PC-3 (cell line): ENCODE measurements around the gene UBQLN4. TPM values are rescaled to one million over a fixed set of nuclear protein-coding genes. Genes with fewer than 3 reads are reported as not detected.

Source experiments
- ATAC-seq: fragments of 200-7000 bp; cut with Tn5 transposase; 2 replicates; pipeline ENCODE4 v1.9.1; 2020; ENCODE audit warnings: mild to moderate bottlenecking, moderate library complexity
- BruUV-seq: library from RNA; stranded (reverse); fragments of 400-500 nt; replicated peaks from 2 replicates; lab custom pipeline; 2021; lab: Mats Ljungman, UMichigan
- CTCF ChIA-PET: fragments of 300-600 bp; sonication (Branson Sonifier 250); formaldehyde crosslinking; loops from one replicate; lab custom pipeline; 2022; ENCODE audit warnings: antibody characterized with exemption; lab: Charles Lee
- POLR2A ChIA-PET: fragments of 300-600 bp; sonication (Branson Sonifier 250); formaldehyde crosslinking; loops from one replicate; lab custom pipeline; 2022; ENCODE audit warnings: antibody characterized with exemption; ENCODE audit not compliant: unreplicated experiment; lab: Charles Lee
- DNase-seq: peaks from one replicate; pipeline ENCODE4 v3.0.0-alpha.2; 2015
- H2AFZ ChIP-seq: fragments of 300-600 bp; sonication (generic); 2 replicates; pipeline ENCODE4 v1.6.0; 2016; ENCODE audit warnings: antibody characterized with exemption, low read length
- H3F3A ChIP-seq: fragments of 300-600 bp; sonication (generic); one replicate; pipeline ENCODE4 v1.6.0; 2017; ENCODE audit warnings: antibody characterized with exemption, low read length, control low read depth, mild to moderate bottlenecking; ENCODE audit not compliant: unreplicated experiment
- H3K27ac ChIP-seq: fragments of 300-600 bp; sonication (generic); 2 replicates; pipeline ENCODE4 v1.5.1; 2016; ENCODE audit warnings: mild to moderate bottlenecking, low read length
- H3K27me3 ChIP-seq: fragments of 300-600 bp; sonication (generic); 2 replicates; pipeline ENCODE4 v1.6.1; 2016; ENCODE audit warnings: low read length, mixed read lengths
- H3K36me3 ChIP-seq: fragments of 300-600 bp; sonication (generic); 2 replicates; pipeline ENCODE4 v1.6.1; 2016; ENCODE audit warnings: low read depth, mixed run types, low read length, mixed read lengths
- H3K4me1 ChIP-seq: fragments of 300-600 bp; sonication (generic); 2 replicates; pipeline ENCODE4 v1.5.1; 2016; ENCODE audit warnings: low read length; ENCODE audit not compliant: insufficient read depth
- H3K4me2 ChIP-seq: fragments of 300-600 bp; sonication (generic); 2 replicates; pipeline ENCODE4 v1.6.0; 2016; ENCODE audit warnings: low read length
- H3K4me3 ChIP-seq: fragments of 300-600 bp; sonication (generic); 2 replicates; pipeline ENCODE4 v1.5.1; 2016; ENCODE audit warnings: mild to moderate bottlenecking, low read length, mixed read lengths
- H3K79me2 ChIP-seq: fragments of 300-600 bp; sonication (generic); 2 replicates; pipeline ENCODE4 v1.6.1; 2017; ENCODE audit warnings: low read length, mixed read lengths
- H3K9ac ChIP-seq: fragments of 300-600 bp; sonication (generic); 2 replicates; pipeline ENCODE4 v1.6.0; 2016; ENCODE audit warnings: mild to moderate bottlenecking, low read length
- H3K9me2 ChIP-seq: fragments of 300-600 bp; sonication (generic); replicated peaks from 2 replicates; pipeline ENCODE4 v1.6.1; 2016; ENCODE audit warnings: mixed run types, low read length, mixed read lengths
- H3K9me3 ChIP-seq: fragments of 300-600 bp; sonication (generic); 2 replicates; pipeline ENCODE4 v1.6.1; 2016; ENCODE audit warnings: low read length, mixed read lengths
- H4K20me1 ChIP-seq: fragments of 300-600 bp; sonication (generic); 2 replicates; pipeline ENCODE4 v1.6.1; 2016; ENCODE audit warnings: low read length, mixed read lengths
- CTCF ChIP-seq: fragments of 300-600 bp; sonication (generic); conservative IDR thresholded peaks from 2 replicates; pipeline ENCODE4 v1.5.1; 2017; ENCODE audit warnings: antibody characterized with exemption, low read depth, mild to moderate bottlenecking, low read length
- EZH2 ChIP-seq: fragments of 300-600 bp; sonication (generic); IDR thresholded peaks from one replicate; pipeline ENCODE4 v1.6.1; 2017; ENCODE audit warnings: antibody characterized with exemption, mild to moderate bottlenecking, low read length; ENCODE audit not compliant: unreplicated experiment
- EZH2phosphoT487 ChIP-seq: fragments of 300-600 bp; sonication (generic); IDR thresholded peaks from 2 replicates; pipeline ENCODE4 v1.6.1; 2018; ENCODE audit warnings: mild to moderate bottlenecking, antibody characterized with exemption, low read length, borderline replicate concordance
- intact Hi-C: fragments of 100-400 bp; cut with micrococcal nuclease; formaldehyde crosslinking; loops from 2 replicates; pipeline ENCODE4 v1.9.0; 2023
- total RNA-seq: library from RNA; depleted of rRNA; stranded (reverse); fragments of >200 nt; gene quantifications from 2 replicates; pipeline ENCODE4 v1.2.3, GENCODE V29; 2014

UBQLN4 gene
- total RNA-seq, 1 experiment from 2014 or later = 45.4 TPM

DNA sequence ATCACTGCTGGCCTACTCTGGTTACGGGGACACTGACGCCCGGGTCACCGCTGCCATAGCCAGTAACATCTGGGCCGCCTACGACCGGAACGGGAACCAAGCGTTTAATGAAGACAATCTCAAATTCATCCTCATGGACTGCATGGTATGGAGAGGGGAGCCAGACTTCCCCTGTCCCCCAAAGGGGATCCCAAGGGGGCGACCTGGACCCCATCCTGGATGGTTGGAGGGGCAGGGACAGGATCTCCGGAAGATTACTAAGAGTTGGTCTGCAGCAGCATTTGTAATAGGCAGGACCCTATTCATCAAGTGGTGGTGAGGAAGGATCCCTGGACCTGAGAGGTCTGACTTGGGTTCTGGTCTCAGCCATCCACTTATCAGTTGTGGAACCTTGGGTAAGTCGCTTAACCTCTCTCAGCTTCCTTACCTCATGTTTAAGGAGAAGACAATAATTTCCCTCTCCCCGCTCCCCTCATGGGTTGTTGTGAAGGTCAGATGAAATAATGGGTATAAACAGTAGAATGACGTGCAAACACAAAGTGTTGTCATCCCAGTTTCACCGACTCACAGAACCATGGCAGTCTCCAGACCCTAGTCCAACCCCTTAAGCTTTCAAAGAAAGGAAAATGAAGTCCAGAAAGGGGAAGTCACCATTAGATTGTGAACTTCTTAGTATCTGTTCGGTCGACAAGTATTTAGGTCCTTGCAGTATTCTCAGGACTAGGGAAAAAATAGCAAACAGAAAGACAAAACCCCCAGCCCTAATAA lies 1.9 kb upstream of the UBQLN4 start:
- DNase-seq (no peak), ATAC-seq (no peak; the same call in 1 of the 2 replicates)
- no TSS peak for BruUV-seq
- H3K27me3 ChIP-seq = no peaks in the 10 kb centered on the region
- H3K9ac ChIP-seq = peak overlapping the region; percentile 90
- ChIA-PET CTCF (no interaction called here), POLR2A (no interaction called here)
- peaks cover 4% of the 10 kb centered on the region for H3F3A ChIP-seq
- no peak for TF ChIP-seq EZH2phosphoT487
- no peak for TF ChIP-seq CTCF
- no peak for TF ChIP-seq EZH2
- 0 out of 2 replicates have a peak, but pooled peaks cover 3% of the 10 kb centered on the region for H4K20me1 ChIP-seq
- H3K79me2 ChIP-seq = peaks cover 33% of the 10 kb centered on the region
- intact Hi-C loops = no loop called here
- H3K9me3 ChIP-seq = no peaks in the 10 kb centered on the region
- no peak overlapping the region for H3K27ac ChIP-seq
- peaks cover 6% of the 10 kb centered on the region; the same call in 1 of the 2 replicates for H3K36me3 ChIP-seq
- H2AFZ ChIP-seq = peak overlapping the region; percentile 91
- peaks cover 15% of the 10 kb centered on the region for H3K4me1 ChIP-seq
- H3K4me3 ChIP-seq = peak overlapping the region; percentile 85
- H3K9me2 ChIP-seq = no peaks in the 10 kb centered on the region
- peak overlapping the region; percentile 93 for H3K4me2 ChIP-seq

GRCh38 chr1:156054500-156055280 lies 1.1 kb upstream of the UBQLN4 start, which contains the start of gene LAMTOR2:
LAMTOR2 (plus strand) TSS chr1:156054782; CDS start chr1:156054890, 108 bp downstream.
- peaks cover 13% of the 10 kb centered on the region for H3K36me3 ChIP-seq
- H3K27me3 ChIP-seq = no peaks in the 10 kb centered on the region
- peaks cover 4% of the 10 kb centered on the region for H3F3A ChIP-seq
- H3K9ac ChIP-seq = peak within 1 kb of the TSS; percentile 90
- DNase-seq = peak; percentile 99
- H2AFZ ChIP-seq = peak within 1 kb of the TSS; percentile 91
- peak within 1 kb of the TSS; percentile 85 for H3K4me3 ChIP-seq
- H3K27ac ChIP-seq = peak within 1 kb of the TSS; percentile 89
- ATAC-seq = peak; percentile 81
- peak within 1 kb of the TSS; percentile 93 for H3K4me2 ChIP-seq
- peaks cover 15% of the 10 kb centered on the region for H3K4me1 ChIP-seq
- H3K9me2 ChIP-seq = no peaks in the 10 kb centered on the region
- intact Hi-C loops = loop anchor here (1.0 kb wide), 3 partner anchors 28 to 120 kb away; partner anchors contain the start of genes KHDC4 and MEX3A
- H3K79me2 ChIP-seq = peaks cover 33% of the 10 kb centered on the region
- no TSS peak for BruUV-seq
- TF ChIP-seq EZH2phosphoT487 (no peak), CTCF (no peak)
- ChIA-PET POLR2A (no interaction called here), CTCF (no interaction called here)
- H4K20me1 ChIP-seq = 0 out of 2 replicates have a peak, but pooled peaks cover 3% of the 10 kb centered on the region
- H3K9me3 ChIP-seq = no peaks in the 10 kb centered on the region
